Epithelial cell of proximal tubule (primary cell): ENCODE results near the gene MLLT3. TPM values are rescaled to one million over a fixed set of nuclear protein-coding genes. Genes with fewer than 3 reads are reported as not detected.

Experiments
- DNase-seq: peaks from one replicate; pipeline ENCODE4 v3.0.0-alpha.2; 2011; ENCODE audit warnings: low read depth
- H3K4me3 ChIP-seq: 2 replicates; pipeline ENCODE4 v1.5.1; 2011; ENCODE audit warnings: low read depth, mild to moderate bottlenecking, low read length
- CTCF ChIP-seq: conservative IDR thresholded peaks from 2 replicates; pipeline ENCODE4 v1.5.1; 2012; ENCODE audit warnings: low read depth, mild to moderate bottlenecking, low read length
- total RNA-seq: library from RNA; depleted of rRNA; stranded (reverse); fragments of >200 nt; gene quantifications from 2 replicates; pipeline ENCODE4 v1.2.3, GENCODE V29; 2015

Gene MLLT3
- total RNA-seq, 1 donor from 2014 or later = 29.3 TPM

- H3K4me3 ChIP-seq = no peak overlapping the region
- no peak for TF ChIP-seq CTCF
- no peak for DNase-seq
Measured at GRCh38 chr9:20384642-20385041, 237.7 kb downstream of the MLLT3 start.

- TF ChIP-seq CTCF = no peak
- H3K4me3 ChIP-seq = no peak overlapping the region
- DNase-seq = no peak
Measured at GRCh38 chr9:20382460-20383071, 239.7 kb downstream of the MLLT3 start.

- no peak for TF ChIP-seq CTCF
- no peak overlapping the region for H3K4me3 ChIP-seq
Measured at GRCh38 chr9:20380546-20380945, 241.8 kb downstream of the MLLT3 start.

GRCh38 chr9:20379804-20380225, 242.5 kb downstream of the MLLT3 start:
- TF ChIP-seq CTCF = no peak
- DNase-seq = no peak
- H3K4me3 ChIP-seq = no peak overlapping the region

More at GRCh38 chr9:20380546-20380945, 241.8 kb downstream of the MLLT3 start:
- no peak for DNase-seq

- TF ChIP-seq CTCF = no peak
- no peak for DNase-seq
- no peak overlapping the region for H3K4me3 ChIP-seq
Measured at GRCh38 chr9:20378851-20379250, 243.4 kb downstream of the MLLT3 start.

- no peak overlapping the region for H3K4me3 ChIP-seq
- DNase-seq = no peak
- TF ChIP-seq CTCF = no peak
Measured at GRCh38 chr9:20377790-20378189, 244.5 kb downstream of the MLLT3 start.

- no peak for TF ChIP-seq CTCF
- no peak overlapping the region for H3K4me3 ChIP-seq
- no peak for DNase-seq
Measured at GRCh38 chr9:20376731-20377375, 245.4 kb downstream of the MLLT3 start.
